Stimulated activated CD8-positive, alpha-beta memory T cell treated with anti-CD3 and anti-CD28 coated beads, Interleukin-12 subunit alpha, Interleukin-12 subunit beta, amount 100 ng/mL, for 24 hours (primary cell): Measurements from ENCODE around the gene SEMA4G.

Source experiments
- DNase-seq: peaks from one replicate; pipeline ENCODE4 v3.0.0-alpha.2; 2020; ENCODE audit errors: extremely low read depth

SEMA4G gene

GRCh38 chr10:100986952-100987684 is 17.8 kb downstream of the SEMA4G start, which contains the start of the genes MRPL43 and TWNK:
MRPL43 (minus strand) TSS chr10:100987497; CDS start chr10:100987443, 54 bp downstream.
TWNK (plus strand) TSS chr10:100987543; CDS start chr10:100988211, 668 bp downstream.
- peak; percentile 59 for DNase-seq

GRCh38 chr10:100987685-100988049 is 18.4 kb downstream of the SEMA4G start:
- no peak for DNase-seq

GRCh38 chr10:100988166-100988565 is 18.9 kb downstream of the SEMA4G start:
- no peak for DNase-seq

GRCh38 chr10:100989088-100989487 is 19.8 kb downstream of the SEMA4G start:
- no peak for DNase-seq

- DNase-seq: no peak
Observed at GRCh38 chr10:100993986-100994708, 24.8 kb downstream of the SEMA4G start.

GRCh38 chr10:100995181-100995580 is 25.9 kb downstream of the SEMA4G start:
- no peak for DNase-seq

- DNase-seq: no peak
Observed at GRCh38 chr10:100996678-100997359, 27.5 kb downstream of the SEMA4G start.

GRCh38 chr10:100997360-100998182 is 28.3 kb downstream of the SEMA4G start:
- no peak for DNase-seq

- DNase-seq: no peak
Observed at GRCh38 chr10:100998183-100998990, 29.1 kb downstream of the SEMA4G start.

- peak; percentile 50 for DNase-seq
Observed at GRCh38 chr10:100998991-100999741, 29.9 kb downstream of the SEMA4G start.

GRCh38 chr10:100999742-101000126 is 30.4 kb downstream of the SEMA4G start, which contains the start of gene LZTS2:
LZTS2 (plus strand) TSS chr10:100999808; CDS start chr10:101002539, 2,731 bp downstream.
- no peak for DNase-seq

- no peak for DNase-seq
Observed at GRCh38 chr10:101000127-101000914, 31.0 kb downstream of the SEMA4G start.

- no peak for DNase-seq
Observed at GRCh38 chr10:101000915-101001658, 31.8 kb downstream of the SEMA4G start.

GRCh38 chr10:101001659-101002035 is 32.3 kb downstream of the SEMA4G start:
- no peak for DNase-seq

- no peak for DNase-seq
Observed at GRCh38 chr10:101002456-101002855, 33.2 kb downstream of the SEMA4G start.

GRCh38 chr10:101003639-101004206 is 34.4 kb downstream of the SEMA4G start:
- DNase-seq: no peak

GRCh38 chr10:101005361-101005760 is 36.1 kb downstream of the SEMA4G start:
- no peak for DNase-seq
